Stimulated activated CD8-positive, alpha-beta memory T cell treated with anti-CD3 and anti-CD28 coated beads, Interleukin-12 subunit alpha, Interleukin-12 subunit beta, amount 100 ng/mL, for 1 hour (primary cell): ENCODE measurements around the gene KCTD20.
"Not testable (repeated sequence)": the region's sequence is repeated elsewhere in the genome, so short reads cannot be mapped to it uniquely, and the experiment has no call there.

Source experiments
- DNase-seq: peaks from one replicate; pipeline ENCODE4 v3.0.0-alpha.2; 2020; ENCODE audit warnings: low read depth

Gene KCTD20

GRCh38 chr6:36444470-36444869 is 1.7 kb downstream of the KCTD20 start:
- no peak for DNase-seq

DNA sequence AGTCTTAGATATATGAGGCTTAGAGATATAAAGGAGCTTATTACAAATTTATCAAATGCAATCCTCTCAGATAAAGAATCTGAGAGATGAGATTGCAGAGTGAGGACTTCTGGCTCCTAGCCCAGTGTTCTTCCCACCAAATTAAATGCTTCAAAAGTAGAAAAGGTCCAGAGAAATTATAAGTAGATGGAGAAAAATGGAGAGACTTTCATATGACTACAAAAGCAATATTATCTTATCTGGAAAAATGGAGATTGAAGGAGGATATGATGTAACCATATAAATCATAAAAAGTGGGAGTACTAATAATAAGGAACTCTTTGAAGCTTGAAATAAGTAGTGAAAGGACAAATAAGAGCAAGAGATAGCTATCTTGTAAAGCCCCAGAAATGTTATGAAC is 2.8 kb downstream of the KCTD20 start:
- DNase-seq: no peak

GRCh38 chr6:36449173-36449572 is 6.4 kb downstream of the KCTD20 start:
- not testable (repeated sequence) for DNase-seq

- not testable (repeated sequence) for DNase-seq
These were observed 10.1 kb downstream of the KCTD20 start for GRCh38 chr6:36452897-36453296.

GRCh38 chr6:36455486-36456027 is 12.8 kb downstream of the KCTD20 start:
- DNase-seq: no peak

DNA sequence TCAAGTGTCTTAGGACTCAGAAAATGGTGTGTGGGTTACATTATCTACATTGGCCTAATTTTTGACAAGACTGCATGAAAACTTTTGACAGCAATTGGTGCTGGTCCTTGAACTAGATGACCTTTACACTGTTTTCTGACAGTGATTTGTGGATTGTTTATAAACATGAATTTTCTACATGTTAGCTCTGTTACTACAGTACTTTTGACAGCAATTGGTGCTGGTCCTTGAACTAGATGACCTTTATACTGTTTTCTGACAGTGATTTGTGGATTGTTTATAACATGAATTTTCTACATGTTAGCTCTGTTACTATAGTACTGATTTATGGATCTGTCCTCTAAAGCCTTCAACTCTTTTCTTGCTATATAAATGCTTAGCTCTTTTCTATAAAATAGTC is 16.7 kb downstream of the KCTD20 start:
- no peak for DNase-seq

- DNase-seq: no peak
These were observed 18.1 kb downstream of the KCTD20 start for GRCh38 chr6:36460916-36461315.

GRCh38 chr6:36461646-36462045 is 18.8 kb downstream of the KCTD20 start:
- no peak for DNase-seq

- DNase-seq: no peak
These were observed 20.9 kb downstream of the KCTD20 start for GRCh38 chr6:36463676-36464075.

DNA sequence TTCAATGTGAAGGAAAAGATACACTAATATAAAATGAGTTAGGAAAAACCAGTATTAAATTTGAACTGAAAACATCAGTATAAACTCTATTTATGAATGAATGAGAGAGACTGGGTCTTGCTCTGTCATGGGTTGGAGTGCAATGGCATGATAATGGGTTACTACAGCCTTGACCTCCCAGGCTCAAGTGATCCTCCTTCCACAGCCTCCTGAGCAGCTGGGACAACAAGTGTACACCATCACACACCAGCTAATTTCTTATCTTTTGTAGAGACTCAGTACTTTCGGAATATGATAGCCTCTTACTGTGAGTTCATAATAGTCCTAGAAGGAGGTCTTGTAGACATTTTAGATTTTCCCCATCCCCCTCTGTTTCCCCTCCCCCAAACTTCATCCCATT is 21.4 kb downstream of the KCTD20 start:
- no peak for DNase-seq

GRCh38 chr6:36467625-36468024 is 24.8 kb downstream of the KCTD20 start:
- DNase-seq: no peak

DNA sequence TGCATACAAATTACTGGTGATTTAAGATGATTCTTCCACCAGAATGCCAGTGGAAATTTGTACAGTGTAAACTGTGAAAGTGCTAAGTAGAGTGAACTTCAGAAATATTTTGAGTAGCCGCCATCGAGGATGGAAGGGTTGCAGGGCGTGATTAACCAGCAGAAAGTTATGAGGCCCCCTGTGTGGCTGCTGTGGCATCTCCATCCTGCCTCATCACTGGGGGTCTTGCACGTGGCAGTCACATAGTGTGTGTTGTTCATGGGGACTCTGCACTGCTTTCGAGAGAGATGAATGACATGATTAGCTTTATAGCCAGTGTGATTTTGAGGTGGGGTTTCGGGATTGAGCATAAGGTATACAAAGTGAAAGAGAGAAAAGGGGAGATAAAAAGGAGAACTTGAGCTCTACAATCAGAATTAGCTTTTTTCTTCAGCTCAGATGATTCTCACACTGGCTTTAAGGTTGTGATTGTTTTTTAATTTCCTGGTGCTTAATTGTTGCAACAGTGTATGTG is 26.4 kb downstream of the KCTD20 start:
- no peak for DNase-seq

- no peak for DNase-seq
These were observed 27.1 kb downstream of the KCTD20 start for GRCh38 chr6:36469946-36470345.

DNA sequence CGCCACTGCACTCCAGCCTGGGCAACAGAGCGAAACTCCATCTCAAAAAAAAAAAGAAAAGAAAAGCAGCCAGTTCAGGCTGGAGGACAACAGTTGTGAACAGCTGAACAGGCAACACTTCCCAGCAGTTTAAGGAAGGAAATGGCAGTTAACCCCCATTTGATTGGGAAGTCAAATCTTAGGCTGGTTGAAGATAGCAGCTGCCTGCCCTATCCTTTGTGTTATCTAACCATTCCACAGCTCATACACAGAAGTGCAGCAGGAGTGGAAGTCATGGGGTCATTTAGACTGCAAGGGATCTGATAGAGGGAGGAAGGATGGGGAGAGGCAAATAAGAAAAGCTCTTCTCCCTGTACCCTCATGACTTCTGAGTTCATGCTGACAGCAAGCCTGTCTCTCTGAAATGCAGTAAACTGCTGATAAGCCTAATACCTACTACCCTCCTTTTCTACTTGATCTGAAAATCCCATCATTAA is 35.3 kb downstream of the KCTD20 start:
- no peak for DNase-seq

- no peak for DNase-seq
These were observed 36.5 kb downstream of the KCTD20 start for GRCh38 chr6:36479256-36479655.

- DNase-seq: not testable (repeated sequence)
These were observed 40.5 kb downstream of the KCTD20 start for GRCh38 chr6:36483326-36483725.

DNA sequence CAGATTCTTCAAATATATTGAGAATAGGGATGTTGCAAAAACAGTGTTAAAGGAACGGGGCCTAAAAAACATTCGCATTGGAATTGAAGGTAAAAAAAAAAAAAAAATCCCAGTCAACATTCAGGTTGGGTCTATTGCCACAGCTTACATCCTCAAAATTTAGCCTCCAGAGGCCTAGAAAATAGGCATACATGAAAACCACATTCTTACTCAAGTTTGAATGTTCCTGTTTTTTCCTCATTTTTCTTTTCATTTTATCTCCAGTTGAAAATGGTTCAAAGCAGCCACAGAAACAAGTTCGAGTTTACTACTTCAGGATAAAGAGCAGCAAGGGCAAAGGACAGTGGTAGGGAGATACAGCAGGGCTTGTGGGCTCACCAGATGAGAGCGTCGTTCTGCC is 41.9 kb downstream of the KCTD20 start:
- DNase-seq: no peak

GRCh38 chr6:36487698-36488097 is 44.9 kb downstream of the KCTD20 start:
- no peak for DNase-seq

- no peak for DNase-seq
These were observed 45.4 kb downstream of the KCTD20 start for GRCh38 chr6:36488221-36488620.

DNA sequence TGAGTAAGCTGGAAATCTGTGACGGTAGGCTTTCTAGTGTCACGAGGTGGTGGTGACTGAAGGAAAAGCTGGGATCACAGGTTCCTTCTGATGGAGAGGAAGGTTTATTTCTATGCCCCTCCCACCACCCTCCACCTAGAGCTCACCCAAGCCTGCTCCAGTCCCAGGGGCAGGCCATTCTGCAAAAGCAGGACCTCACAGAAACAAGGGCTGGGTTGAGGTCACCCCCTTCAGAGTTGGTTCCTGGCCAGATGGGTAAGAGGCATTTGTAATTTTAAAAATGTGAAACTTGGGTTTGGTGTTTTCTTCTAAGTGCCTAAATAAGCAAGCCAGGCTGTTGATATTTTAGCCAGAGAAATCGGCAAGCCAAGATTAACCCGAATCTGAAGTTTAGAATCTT is 46.6 kb downstream of the KCTD20 start:
- DNase-seq: no peak

DNA sequence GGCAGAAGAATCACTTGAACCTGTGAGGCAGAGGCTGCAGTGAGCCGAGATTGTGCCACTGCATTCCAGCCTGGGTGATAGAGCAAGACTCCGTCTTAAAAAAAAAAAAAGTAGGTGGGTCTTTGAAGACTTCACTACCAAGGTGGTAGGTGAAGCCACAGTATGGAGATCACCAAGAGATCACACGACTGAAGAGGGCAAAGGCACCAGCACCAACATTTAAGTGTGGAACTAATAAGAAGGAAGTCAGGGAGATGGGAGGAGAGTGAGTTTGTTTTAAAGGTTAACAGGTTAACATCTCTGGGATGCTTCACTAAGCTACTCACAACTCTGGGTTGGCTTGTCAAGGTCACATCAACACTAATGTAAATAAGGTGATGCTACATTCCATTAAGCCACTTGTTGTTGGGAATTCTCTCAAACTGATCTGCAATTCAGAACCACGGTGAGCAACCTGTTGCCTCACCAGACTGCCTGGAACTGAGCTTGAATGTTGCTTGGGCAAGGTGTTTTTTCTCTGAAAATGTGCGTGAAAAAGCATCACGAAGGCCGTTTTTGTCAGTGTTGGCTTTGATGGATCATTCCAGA is 48.7 kb downstream of the KCTD20 start:
- DNase-seq: no peak

GRCh38 chr6:36492092-36492491 is 49.3 kb downstream of the KCTD20 start:
- DNase-seq: no peak

GRCh38 chr6:36492621-36493020 is 49.8 kb downstream of the KCTD20 start:
- no peak for DNase-seq

- DNase-seq: no peak
These were observed 50.5 kb downstream of the KCTD20 start for GRCh38 chr6:36493319-36493718.
